Activated CD8-positive, alpha-beta T cell treated with anti-CD3 and anti-CD28 coated beads for 36 hours (primary cell): Measurements from ENCODE around the gene SPTBN1. TPM values are rescaled to one million over a fixed set of nuclear protein-coding genes. Genes with fewer than 3 reads are reported as not detected.

Experiments used
- ATAC-seq: fragments of 200-7000 bp; cut with Tn5 transposase; one replicate; pipeline ENCODE4 v1.10.0; 2021; ENCODE audit warnings: mild to moderate bottlenecking, moderate library complexity
- CTCF ChIA-PET: fragments of 350-600 bp; sonication (Branson Sonifier 250); formaldehyde crosslinking; loops from one replicate; lab custom pipeline; 2021; ENCODE audit warnings: antibody characterized with exemption; lab: Charles Lee
- POLR2A ChIA-PET: fragments of 350-600 bp; sonication (Branson Sonifier 250); formaldehyde crosslinking; loops from one replicate; lab custom pipeline; 2021; ENCODE audit warnings: antibody characterized with exemption; lab: Charles Lee
- DNase-seq: peaks from one replicate; pipeline ENCODE4 v3.0.0-alpha.2; 2020
- H3K27ac Mint-ChIP-seq: one replicate; pipeline ENCODE4 v1.8.0; 2021; ENCODE audit warnings: mild to moderate bottlenecking, mixed read lengths
- H3K27me3 Mint-ChIP-seq: one replicate; pipeline ENCODE4 v1.8.0; 2021; ENCODE audit warnings: mixed read lengths
- H3K36me3 Mint-ChIP-seq: one replicate; pipeline ENCODE4 v1.8.0; 2021; ENCODE audit warnings: low read depth, mixed read lengths
- H3K4me1 Mint-ChIP-seq: one replicate; pipeline ENCODE4 v1.8.0; 2021; ENCODE audit warnings: low read depth, mixed read lengths
- H3K4me3 Mint-ChIP-seq: one replicate; pipeline ENCODE4 v1.8.0; 2021; ENCODE audit warnings: mild to moderate bottlenecking, moderate library complexity, mixed read lengths
- H3K9me3 Mint-ChIP-seq: one replicate; pipeline ENCODE4 v1.8.0; 2021; ENCODE audit warnings: mixed read lengths
- CTCF ChIP-seq: fragments of 200-600 bp; IDR thresholded peaks from one replicate; pipeline ENCODE4 v1.8.0; 2022; ENCODE audit warnings: antibody characterized with exemption, mild to moderate bottlenecking
- intact Hi-C: fragments of 100-400 bp; cut with micrococcal nuclease; formaldehyde crosslinking; loops from one replicate; pipeline ENCODE4 v1.10.0; 2022
- total RNA-seq, 2 experiments: library from RNA; stranded (reverse); gene quantifications; one replicate each; pipeline ENCODE4 v1.2.3, GENCODE V29; 2021

The SPTBN1 gene
- total RNA-seq, 2 experiments from 2014 or later = 91.8 to 91.9 TPM

DNA sequence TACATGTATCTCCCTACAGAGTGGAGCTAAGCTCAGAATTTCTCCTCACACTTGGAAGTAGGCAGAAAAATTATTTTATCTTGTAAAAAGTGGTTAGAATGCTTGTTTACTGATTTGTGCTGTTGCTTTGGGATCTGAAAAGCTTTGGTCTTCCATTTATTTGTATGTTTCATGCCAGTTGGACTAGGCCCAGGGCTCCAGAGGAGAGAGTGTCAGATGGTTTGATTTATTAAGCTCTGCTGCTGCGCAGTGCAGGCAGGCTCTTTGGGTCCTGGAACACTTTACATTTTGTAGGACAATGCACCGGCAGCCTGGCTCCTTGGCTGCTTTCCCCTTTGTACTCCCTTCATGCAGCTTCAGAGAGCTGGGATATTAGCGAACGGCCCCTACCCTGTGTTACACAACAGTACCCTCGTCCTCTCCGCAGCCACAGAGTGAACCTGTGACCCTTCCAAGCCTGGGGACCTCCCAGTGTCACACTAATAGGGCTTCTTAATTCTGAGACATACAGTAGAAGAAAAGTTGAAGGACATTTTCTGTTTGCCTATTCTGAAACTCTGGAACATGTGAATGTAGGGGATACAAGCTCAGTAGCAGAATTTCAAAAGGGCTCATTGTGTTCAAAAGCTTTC, 210.6 kb downstream of the SPTBN1 start:
- no peak for TF ChIP-seq CTCF
- H3K9me3 Mint-ChIP-seq = no peaks in the 10 kb centered on the region
- peaks cover 8% of the 10 kb centered on the region for H3K4me1 Mint-ChIP-seq
- no peaks in the 10 kb centered on the region for H3K27me3 Mint-ChIP-seq
- ChIA-PET POLR2A (interaction anchor here (0.6 to 1.6 kb wide), 2 partner anchors 9 kb away, joined by 3 to 7 read pairs; no protein-coding TSS in a partner anchor), CTCF (interaction anchor here (0.9 to 6.1 kb wide), 27 partner anchors 8 to 178 kb away, joined by 3 to 218 read pairs (median 7); partner anchors contain the start of gene EML6)
- ATAC-seq (no peak), DNase-seq (no peak)
- H3K4me3 Mint-ChIP-seq = no peak overlapping the region
- peak overlapping the region; percentile 35 for H3K27ac Mint-ChIP-seq
- intact Hi-C loops = no loop called here
- peaks cover 41% of the 10 kb centered on the region for H3K36me3 Mint-ChIP-seq

DNA sequence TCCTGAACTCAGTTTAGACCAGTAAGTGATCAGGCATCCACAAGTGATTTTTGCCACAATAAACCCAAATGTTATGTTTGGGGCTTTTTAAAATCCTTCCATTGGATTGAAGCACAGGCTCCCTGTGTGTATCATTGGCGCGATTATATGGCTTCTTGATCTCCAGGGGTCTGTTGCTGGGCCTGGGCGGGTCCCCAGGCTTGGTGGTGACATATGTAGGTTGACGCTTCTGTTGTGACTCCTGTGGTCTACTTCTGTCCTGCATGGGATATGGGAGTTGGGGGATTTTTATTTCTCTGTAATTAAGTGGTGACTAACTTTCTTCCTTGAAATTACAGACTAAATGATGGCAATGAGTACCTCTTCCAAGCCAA, 211.1 kb downstream of the SPTBN1 start:
- CTCF ChIA-PET = interaction anchor here (0.9 to 6.1 kb wide), 11 partner anchors 9 to 171 kb away, joined by 3 to 218 read pairs (median 20); no protein-coding TSS in a partner anchor
- POLR2A ChIA-PET = no interaction called here
- intact Hi-C loops = no loop called here
- no peak for DNase-seq
- no peak for ATAC-seq
- H3K9me3 Mint-ChIP-seq = no peaks in the 10 kb centered on the region
- no peak for TF ChIP-seq CTCF
- H3K27me3 Mint-ChIP-seq = no peaks in the 10 kb centered on the region
- peaks cover 40% of the 10 kb centered on the region for H3K36me3 Mint-ChIP-seq
- H3K4me1 Mint-ChIP-seq = peaks cover 8% of the 10 kb centered on the region
- no peak overlapping the region for H3K4me3 Mint-ChIP-seq
- H3K27ac Mint-ChIP-seq = peak overlapping the region; percentile 35

DNA sequence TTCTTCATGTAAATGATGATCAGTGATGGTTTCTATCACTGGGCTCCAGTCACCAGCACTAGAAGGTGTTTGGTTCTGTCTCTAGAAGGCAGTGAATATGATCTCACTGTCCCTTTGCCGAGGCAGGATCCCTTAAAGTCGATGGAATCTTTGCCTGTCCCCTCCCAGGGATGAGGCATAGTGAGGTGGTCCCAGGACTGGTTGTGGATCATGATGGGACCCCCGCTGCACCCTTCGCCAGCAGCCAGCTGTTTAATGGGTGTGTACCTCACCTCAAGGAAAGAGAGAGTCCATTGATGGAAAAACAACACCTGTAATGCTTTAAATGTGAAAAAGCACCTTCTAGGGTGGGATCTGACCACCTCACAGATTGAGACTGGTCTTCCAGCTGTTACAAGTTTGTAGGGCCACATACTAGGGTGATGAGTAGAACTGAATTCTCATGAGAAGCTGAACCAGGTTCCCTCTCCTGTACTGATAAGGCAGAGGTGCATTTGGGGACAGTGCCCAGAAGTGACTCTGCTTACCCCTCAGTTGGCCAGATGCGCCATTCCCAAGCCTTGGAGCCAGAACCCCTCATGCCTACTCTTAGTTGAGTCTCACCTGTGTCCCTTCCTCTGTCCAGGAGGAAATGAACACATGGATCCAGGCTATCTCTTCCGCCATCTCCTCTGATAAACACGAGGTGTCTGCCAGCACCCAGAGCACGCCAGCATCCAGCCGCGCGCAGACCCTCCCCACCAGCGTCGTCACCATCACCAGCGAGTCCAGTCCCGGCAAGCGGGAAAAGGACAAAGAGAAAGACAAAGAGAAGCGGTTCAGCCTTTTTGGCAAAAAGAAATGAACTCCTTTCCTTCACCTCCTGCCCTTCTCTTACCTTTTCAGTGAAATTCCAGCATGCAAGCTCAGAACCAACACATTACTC, 211.9 kb downstream of the SPTBN1 start:
- Mint-ChIP-seq H3K27ac (no peak overlapping the region), H3K27me3 (no peaks in the 10 kb centered on the region), H3K4me3 (no peak overlapping the region), H3K9me3 (no peaks in the 10 kb centered on the region), H3K36me3 (peaks cover 34% of the 10 kb centered on the region), H3K4me1 (peaks cover 12% of the 10 kb centered on the region)
- no peak for TF ChIP-seq CTCF
- intact Hi-C loops = no loop called here
- POLR2A ChIA-PET = interaction anchor here (0.6 kb wide), 1 partner anchor 414 kb away, joined by 3 read pairs; no protein-coding TSS in a partner anchor
- CTCF ChIA-PET = interaction anchor here (6.1 kb wide), 1 partner anchor 39 kb away, joined by 218 read pairs; no protein-coding TSS in a partner anchor
- DNase-seq = no peak
- ATAC-seq = no peak

DNA sequence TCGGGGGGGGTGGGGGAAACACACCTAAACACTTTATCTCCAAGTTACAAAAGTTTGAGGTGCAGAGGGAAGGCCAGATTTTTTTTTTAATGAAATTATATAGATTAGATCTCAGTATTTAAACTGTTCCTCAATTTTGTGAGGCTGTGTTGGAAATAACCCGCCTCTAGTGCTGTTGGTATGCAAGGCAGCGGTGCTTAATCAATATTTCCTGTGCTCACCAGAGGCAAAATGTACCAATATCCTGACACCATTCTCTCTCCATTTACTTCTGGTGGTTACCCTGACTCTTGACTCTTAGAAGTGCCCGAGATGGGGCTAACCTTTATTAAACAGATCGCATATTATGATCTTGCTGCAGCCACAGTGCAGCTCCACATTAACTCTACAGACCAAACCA, 212.6 kb downstream of the SPTBN1 start:
- no peak for ATAC-seq
- ChIA-PET POLR2A (interaction anchor here (0.6 kb wide), 1 partner anchor 414 kb away, joined by 3 read pairs; no protein-coding TSS in a partner anchor), CTCF (interaction anchor here (6.1 kb wide), 1 partner anchor 38 kb away, joined by 218 read pairs; no protein-coding TSS in a partner anchor)
- H3K27ac Mint-ChIP-seq = no peak overlapping the region
- no peak for DNase-seq
- H3K27me3 Mint-ChIP-seq = no peaks in the 10 kb centered on the region
- no peak overlapping the region for H3K4me3 Mint-ChIP-seq
- H3K4me1 Mint-ChIP-seq = peaks cover 19% of the 10 kb centered on the region
- intact Hi-C loops = no loop called here
- no peak for TF ChIP-seq CTCF
- no peaks in the 10 kb centered on the region for H3K9me3 Mint-ChIP-seq
- peaks cover 30% of the 10 kb centered on the region for H3K36me3 Mint-ChIP-seq
